Ovary (tissue), 3 donors: ENCODE data around the gene TMEFF2.

ENCODE experiments used
- EP300 ChIP-seq: sonication (generic); formaldehyde crosslinking; IDR thresholded peaks from one replicate; pipeline ENCODE4 v1.6.1; 2017; ENCODE audit warnings: antibody characterized with exemption
- POLR2A ChIP-seq: fragments of 450-650 bp; IDR thresholded peaks from one replicate; pipeline ENCODE4 v1.6.1; 2017; ENCODE audit warnings: antibody characterized with exemption, mild to moderate bottlenecking, moderate library complexity
- TF ChIP-seq, protein P1 (sequence below), 3 donors: fragments of 450-650 bp in 2 of 3; fragments of 200-600 bp in 1 of 3; IDR thresholded peaks; one replicate each; pipeline versions ENCODE4 v1.5.1 to v1.8.0; 2016 to 2022; ENCODE audit warnings: antibody characterized with exemption in 3 of 3, mild to moderate bottlenecking in 1 of 3
- donor health status: DM: no; HTN: no; CAD: no.

DNA sequence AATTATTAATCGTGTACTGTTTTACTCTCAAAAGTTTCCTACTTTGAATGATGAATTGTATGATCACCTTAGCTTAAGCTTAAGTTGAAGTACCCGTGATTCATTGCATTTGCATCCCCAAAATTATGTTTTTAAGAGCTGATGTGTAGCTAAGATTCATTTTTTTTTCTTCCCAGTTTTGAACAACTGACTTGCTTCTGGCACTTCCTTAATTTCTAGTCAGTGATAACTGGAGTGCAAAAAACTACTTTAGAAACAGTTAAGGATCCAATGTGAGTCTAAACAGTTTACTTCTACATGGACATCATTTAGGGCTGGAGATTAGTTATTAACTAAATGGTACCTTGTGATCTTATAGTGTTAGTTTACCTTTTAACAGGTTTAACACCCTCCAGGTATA lies 223.9 kb downstream of the TMEFF2 start:
- TF ChIP-seq EP300 (no peak), POLR2A (no peak)
- TF ChIP-seq, protein P1, sequence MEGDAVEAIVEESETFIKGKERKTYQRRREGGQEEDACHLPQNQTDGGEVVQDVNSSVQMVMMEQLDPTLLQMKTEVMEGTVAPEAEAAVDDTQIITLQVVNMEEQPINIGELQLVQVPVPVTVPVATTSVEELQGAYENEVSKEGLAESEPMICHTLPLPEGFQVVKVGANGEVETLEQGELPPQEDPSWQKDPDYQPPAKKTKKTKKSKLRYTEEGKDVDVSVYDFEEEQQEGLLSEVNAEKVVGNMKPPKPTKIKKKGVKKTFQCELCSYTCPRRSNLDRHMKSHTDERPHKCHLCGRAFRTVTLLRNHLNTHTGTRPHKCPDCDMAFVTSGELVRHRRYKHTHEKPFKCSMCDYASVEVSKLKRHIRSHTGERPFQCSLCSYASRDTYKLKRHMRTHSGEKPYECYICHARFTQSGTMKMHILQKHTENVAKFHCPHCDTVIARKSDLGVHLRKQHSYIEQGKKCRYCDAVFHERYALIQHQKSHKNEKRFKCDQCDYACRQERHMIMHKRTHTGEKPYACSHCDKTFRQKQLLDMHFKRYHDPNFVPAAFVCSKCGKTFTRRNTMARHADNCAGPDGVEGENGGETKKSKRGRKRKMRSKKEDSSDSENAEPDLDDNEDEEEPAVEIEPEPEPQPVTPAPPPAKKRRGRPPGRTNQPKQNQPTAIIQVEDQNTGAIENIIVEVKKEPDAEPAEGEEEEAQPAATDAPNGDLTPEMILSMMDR (IDR thresholded peaks at IDR 0.05), result no peak
